ENCODE measurements around the gene ZNF438.
"Not testable (repeated sequence)": the region's sequence is repeated elsewhere in the genome, so short reads cannot be mapped to it uniquely, and the experiment has no call there.

The ZNF438 gene

GRCh38 chr10:31031558-31032257 lies at the start of gene ZNF438:
Gene ZNF438, minus strand, starts transcription at chr10:31031865. Its CDS starts 154,831 bp downstream, at chr10:30877034.
- DNase-seq (ENCODE audit: low read depth), result peak; percentile 94

GRCh38 chr10:31076610-31076988 lies 44.9 kb upstream of the ZNF438 start:
- DNase-seq (ENCODE audit: low read depth), result no peak

DNA sequence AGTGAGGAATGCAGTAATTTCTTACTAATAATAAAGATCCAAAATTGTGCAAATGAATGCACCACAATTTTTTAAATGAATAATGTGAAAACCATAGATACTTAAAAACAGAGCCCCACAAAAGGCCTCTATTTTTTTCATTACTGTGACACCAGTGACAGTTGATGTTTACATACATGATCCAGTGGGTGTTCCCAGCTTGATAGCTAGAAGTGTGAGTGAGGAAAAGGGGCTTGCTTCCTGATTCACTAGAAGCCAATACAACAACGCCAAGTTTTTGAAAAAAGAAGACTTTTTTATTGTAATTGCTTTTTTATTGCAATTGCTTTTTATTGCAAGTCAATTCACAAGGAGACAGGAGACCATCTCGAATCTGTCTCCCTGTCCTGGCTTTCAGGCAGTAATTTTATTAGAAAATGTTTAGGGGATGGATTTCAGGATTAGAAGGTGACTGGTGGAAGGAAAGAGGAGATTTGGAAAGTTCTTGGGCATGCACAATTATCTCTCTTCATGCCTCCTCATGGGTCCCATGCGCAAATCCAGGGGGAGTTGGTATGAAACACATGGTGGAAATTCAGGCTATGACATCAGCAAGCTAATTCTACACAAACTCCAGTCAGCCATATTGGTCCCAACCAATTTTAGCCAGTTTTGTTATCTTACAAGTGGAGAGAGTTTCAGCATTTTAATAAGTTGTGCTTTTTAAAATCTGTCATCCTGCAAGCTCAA lies 44.4 kb upstream of the ZNF438 start:
- no peak for DNase-seq (ENCODE audit: low read depth)

GRCh38 chr10:31075434-31075833 lies 43.8 kb upstream of the ZNF438 start:
- no peak for DNase-seq (ENCODE audit: low read depth)

DNA sequence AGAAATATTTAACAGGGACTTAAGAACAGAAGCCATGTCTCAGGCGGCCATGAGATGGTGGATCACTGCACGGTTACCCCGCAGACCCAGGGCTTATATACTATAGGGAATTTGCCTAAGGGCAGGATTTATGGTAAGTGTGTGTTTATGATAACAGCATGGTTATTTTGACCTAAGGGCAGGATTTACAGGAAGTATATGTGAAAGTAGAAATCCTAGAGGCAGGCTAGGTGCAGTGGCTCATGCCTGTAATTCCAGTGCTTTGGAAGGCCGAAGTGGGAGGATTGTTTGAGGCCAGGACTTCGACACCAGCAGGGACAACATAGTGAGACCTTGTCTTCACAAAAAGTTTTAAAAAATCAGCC lies 43.0 kb upstream of the ZNF438 start:
- DNase-seq (ENCODE audit: low read depth), result no peak

- no peak for DNase-seq (ENCODE audit: low read depth)
Measured at GRCh38 chr10:31073996-31074721, 42.5 kb upstream of the ZNF438 start.

DNA sequence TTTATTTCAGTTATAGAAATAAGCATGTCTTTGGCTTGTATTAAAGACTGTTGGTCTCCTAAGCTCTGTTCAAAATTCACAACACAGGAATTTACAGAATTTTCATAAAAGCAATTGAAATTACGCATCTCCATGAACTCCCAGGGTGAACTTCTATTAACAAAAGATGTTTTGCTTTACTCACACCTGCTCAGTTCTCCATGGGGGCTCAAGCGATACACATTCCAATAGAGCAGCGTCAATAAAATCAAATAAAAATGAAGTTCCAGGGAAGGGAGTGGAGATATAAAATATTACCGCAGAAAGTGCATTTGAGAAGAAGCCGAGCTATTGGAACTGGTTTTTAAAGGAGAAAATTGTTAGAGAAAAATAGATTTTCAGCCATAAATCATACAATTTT lies 41.5 kb upstream of the ZNF438 start:
- no peak for DNase-seq (ENCODE audit: low read depth)

DNA sequence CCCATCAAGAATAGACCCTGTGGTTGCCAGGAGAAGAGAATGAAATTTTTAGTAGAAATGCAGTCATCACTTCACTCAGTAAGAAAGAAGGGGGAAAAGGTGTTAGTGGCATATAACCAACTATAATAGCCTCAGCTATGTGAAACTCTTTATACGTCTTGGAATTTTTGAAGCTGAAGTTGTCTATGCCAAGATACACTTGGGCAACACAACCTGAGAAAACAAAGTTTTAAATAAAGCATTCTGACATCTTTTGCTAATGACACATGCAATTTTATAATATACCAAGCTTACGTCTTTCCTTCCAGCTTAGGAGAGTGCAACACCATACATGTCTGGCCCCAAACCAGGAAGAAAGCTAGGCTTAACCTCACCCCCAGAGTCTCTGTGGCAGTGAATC lies 40.8 kb upstream of the ZNF438 start:
- no peak for DNase-seq (ENCODE audit: low read depth)

- DNase-seq (ENCODE audit: low read depth), result no peak
Measured at GRCh38 chr10:31071232-31072005, 39.8 kb upstream of the ZNF438 start.

- no peak for DNase-seq (ENCODE audit: low read depth)
Measured at GRCh38 chr10:31070691-31071090, 39.0 kb upstream of the ZNF438 start.

DNA sequence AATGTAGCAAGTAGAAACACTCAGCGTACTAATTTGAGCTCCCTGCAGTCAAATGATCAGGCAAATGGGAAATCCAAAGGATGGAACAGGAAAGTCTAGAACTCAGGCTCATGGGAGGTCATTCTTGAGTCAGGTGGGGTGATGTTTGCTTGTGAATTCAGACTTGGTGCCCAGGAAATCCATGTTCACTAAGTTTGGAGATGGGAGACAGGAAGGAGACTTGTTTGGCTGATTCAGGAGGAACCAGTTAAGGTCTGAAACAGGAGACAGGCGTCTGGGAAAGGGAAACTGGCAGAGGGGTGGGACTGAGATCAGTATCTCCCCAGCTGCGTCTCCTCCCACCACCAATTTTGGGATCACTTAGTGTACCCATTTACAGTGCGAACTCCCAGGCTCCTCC lies 38.4 kb upstream of the ZNF438 start:
- DNase-seq (ENCODE audit: low read depth), result no peak

- no peak for DNase-seq (ENCODE audit: low read depth)
Measured at GRCh38 chr10:31069411-31069810, 37.7 kb upstream of the ZNF438 start.

DNA sequence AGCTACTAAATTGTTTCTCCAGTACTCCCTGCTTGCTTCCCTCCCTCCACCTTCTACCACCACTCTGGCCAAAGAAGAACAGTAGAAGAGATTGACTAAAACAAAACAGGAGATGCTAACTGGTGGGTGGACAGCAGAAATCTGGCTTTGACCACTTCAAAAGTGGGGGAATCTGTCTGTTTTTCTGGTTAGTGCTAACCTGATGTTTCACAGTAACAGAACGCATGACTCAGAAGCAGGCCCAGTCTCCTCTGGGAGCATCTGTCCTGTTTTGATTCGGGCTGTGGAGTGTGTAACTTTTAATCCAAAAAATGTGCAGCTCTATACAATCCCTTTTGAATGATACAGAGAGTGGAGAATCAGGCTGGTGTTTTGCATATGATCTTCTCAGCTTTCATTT lies 32.7 kb upstream of the ZNF438 start:
- DNase-seq (ENCODE audit: low read depth), result no peak

DNA sequence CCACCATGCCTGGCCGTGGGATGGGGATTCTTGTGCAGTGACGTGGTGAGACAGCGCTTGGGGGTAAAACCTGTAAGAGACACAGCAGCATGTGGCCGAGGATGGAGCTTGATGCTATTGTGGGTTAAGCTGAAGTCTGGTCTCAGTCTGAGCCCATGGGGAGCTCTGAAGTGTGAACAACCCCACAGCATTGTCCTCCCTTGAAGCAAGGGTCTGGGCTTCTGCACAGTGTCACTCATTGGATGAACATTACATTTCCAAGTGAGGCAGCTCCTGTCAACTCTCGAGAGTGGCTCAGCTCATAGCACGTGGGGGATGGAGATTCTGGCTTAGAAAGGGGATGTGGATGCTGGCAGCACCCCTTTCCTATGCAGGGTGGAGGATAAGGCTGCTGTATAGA lies 32.2 kb upstream of the ZNF438 start:
- DNase-seq (ENCODE audit: low read depth), result no peak

DNA sequence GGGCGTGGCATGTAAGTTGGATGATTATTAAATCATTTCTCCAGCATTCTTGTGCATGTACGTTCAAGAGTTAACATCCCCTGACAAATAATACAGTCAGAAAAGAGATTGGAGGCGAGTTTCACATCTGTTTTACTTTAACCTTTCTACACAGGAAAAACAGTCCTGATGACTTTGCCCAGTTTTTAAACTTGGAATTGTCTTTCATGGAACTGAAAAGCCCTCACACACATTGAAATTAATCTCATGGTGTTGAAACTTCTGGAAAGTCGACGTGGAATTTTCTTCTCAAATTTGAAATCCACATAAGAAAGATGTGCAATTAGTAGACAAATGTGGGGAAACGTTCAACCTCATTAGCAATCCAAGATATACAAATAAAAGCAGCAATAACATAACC lies 31.2 kb upstream of the ZNF438 start:
- DNase-seq (ENCODE audit: low read depth), result no peak

- DNase-seq (ENCODE audit: low read depth), result no peak
Measured at GRCh38 chr10:31061941-31062340, 30.3 kb upstream of the ZNF438 start.

- no peak for DNase-seq (ENCODE audit: low read depth)
Measured at GRCh38 chr10:31058795-31059703, 27.4 kb upstream of the ZNF438 start.

DNA sequence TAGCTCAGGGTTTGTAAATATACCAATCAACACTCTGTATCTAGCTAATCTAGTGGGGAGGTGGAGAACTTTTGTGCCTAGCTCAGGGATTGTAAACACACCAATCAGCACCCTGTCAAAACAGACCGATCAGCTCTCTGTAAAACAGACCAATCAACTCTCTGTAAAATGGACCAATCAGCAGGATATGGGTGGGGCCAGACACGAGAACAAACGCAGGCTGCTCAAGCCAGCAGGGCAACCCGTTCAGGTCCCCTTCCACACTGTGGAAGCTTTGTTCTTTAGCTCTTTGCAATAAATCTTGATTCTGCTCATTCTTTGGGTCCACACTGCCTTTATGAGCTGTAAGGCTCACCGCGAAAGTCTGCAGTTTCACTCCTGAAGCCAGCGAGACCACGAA lies 25.0 kb upstream of the ZNF438 start:
- DNase-seq (ENCODE audit: low read depth), result not testable (repeated sequence)

DNA sequence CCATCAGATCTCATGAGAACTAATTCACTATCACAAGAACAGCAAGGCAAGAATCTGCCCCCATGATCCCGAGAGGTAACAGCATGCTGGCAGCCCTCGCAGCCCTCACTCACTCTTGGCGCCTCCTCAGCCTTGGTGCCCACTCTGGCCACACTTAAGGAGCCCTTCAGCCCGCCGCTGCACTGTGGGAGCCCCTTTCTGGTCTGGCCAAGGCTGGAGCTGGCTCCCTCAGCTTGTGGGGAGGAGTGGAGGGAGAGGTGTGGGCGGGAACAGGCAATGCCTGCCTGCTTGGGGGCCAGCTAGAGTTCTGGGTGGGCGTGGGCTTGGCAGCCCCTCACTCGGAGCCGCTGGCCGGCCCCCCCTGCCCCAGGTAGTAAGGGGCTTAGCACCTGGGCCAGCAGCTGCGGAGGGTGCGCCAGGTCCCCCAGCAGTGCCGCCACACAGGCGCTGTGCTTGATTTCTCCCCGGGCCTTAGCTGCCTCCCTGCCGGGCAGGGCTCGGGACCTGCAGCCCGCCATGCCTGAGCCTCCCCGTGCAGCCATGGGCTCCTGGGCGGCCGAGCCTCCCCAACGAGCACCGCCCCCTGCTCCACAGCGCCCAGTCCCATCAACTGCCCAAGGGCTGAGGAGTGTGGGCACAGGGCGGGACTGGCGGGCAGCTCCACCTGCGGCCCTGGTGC lies 24.0 kb upstream of the ZNF438 start:
- no peak for DNase-seq (ENCODE audit: low read depth)

DNA sequence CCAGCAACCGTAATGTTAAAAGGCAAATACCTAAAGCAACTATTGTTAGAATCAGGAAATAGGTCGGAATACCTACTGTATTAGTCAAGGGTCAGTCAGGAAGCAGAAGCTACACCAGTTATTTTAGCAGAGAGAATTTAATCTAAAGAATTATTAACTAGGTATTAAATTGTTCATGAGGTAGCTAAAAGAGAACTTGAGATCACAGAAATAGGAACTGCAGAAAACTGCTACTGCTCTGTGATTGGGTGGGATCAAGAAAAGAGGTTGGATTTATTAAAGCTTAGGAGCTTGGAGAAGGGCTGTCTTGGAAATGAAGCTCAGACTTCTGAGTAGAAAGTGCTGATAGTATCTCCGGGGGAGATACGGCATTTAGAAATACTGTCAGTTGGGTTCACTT lies 20.0 kb upstream of the ZNF438 start:
- no peak for DNase-seq (ENCODE audit: low read depth)

- no peak for DNase-seq (ENCODE audit: low read depth)
Measured at GRCh38 chr10:31042670-31043069, 11.0 kb upstream of the ZNF438 start.

Measured in stimulated activated CD8-positive, alpha-beta memory T cell treated with anti-CD3 and anti-CD28 coated beads, Interleukin-12 subunit alpha, Interleukin-12 subunit beta, amount 100 ng/mL, for 4 hours (primary cell).